Cardiac muscle cell (in vitro differentiated cells and primary cell): Measurements from ENCODE around the gene HDAC5. TPM values are rescaled to one million over a fixed set of nuclear protein-coding genes. Genes with fewer than 3 reads are reported as not detected.
"Not testable (repeated sequence)": the region's sequence is repeated elsewhere in the genome, so short reads cannot be mapped to it uniquely, and the experiment has no call there.

Source experiments
- DNase-seq, 2 donors: peaks; one replicate each; pipeline versions ENCODE4 v3.0.0 to v3.0.0-alpha.2; 2010 to 2017; ENCODE audit warnings: low read depth in 1 of 2, low spot score in 1 of 2
- H3K27ac ChIP-seq: fragments of 200-600 bp; sonication (generic); 2 replicates; pipeline ENCODE4 v1.5.1; 2016
- H3K27me3 ChIP-seq: fragments of 200-600 bp; sonication (generic); 2 replicates; pipeline ENCODE4 v1.6.0; 2016; ENCODE audit warnings: control low read depth
- H3K36me3 ChIP-seq: fragments of 200-600 bp; sonication (generic); 2 replicates; pipeline ENCODE4 v1.5.1; 2016; ENCODE audit warnings: control low read depth
- H3K4me1 ChIP-seq: fragments of 200-600 bp; sonication (generic); 2 replicates; pipeline ENCODE4 v1.8.1; 2017; ENCODE audit warnings: low read depth, mild to moderate bottlenecking, mixed run types
- H3K4me3 ChIP-seq: fragments of 200-600 bp; sonication (generic); 2 replicates; pipeline ENCODE4 v1.5.1; 2016; ENCODE audit warnings: mild to moderate bottlenecking
- H3K9me3 ChIP-seq: fragments of 200-600 bp; sonication (generic); 2 replicates; pipeline ENCODE4 v1.5.1; 2017; ENCODE audit warnings: low read depth, mild to moderate bottlenecking, control low read depth
- CTCF ChIP-seq: IDR thresholded peaks from 2 replicates; pipeline ENCODE4 v1.5.1; 2012; ENCODE audit warnings: low read depth, mild to moderate bottlenecking, low read length
- polyA plus RNA-seq: library from polyadenylated mRNA; unstranded; fragments of >200 nt; fragmentation: Nextera tagmentation; extraction: Ambion mirVana; gene quantifications from 2 replicates; pipeline ENCODE4 v1.2.1, GENCODE V29; 2016
- total RNA-seq: library from RNA; depleted of rRNA; stranded (reverse); fragments of >200 nt; gene quantifications from 2 replicates; pipeline ENCODE4 v1.2.3, GENCODE V29; 2016

The HDAC5 gene
- total and polyA plus RNA-seq, 2 experiments from 2014 or later, result 94.1 to 300 TPM

GRCh38 chr17:44134752-44135568, 11.5 kb upstream of the HDAC5 start:
- Histone ChIP-seq H3K27me3 (no peaks in the 10 kb centered on the region), H3K4me3 (no peak overlapping the region), H3K27ac (no peak overlapping the region), H3K9me3 (no peaks in the 10 kb centered on the region), H3K36me3 (no peaks in the 10 kb centered on the region), H3K4me1 (no peaks in the 10 kb centered on the region)
- DNase-seq, result no peak
- no peak for TF ChIP-seq CTCF

- Histone ChIP-seq H3K4me3 (no peak overlapping the region), H3K27ac (no peak overlapping the region), H3K27me3 (no peaks in the 10 kb centered on the region), H3K4me1 (no peaks in the 10 kb centered on the region), H3K36me3 (no peaks in the 10 kb centered on the region), H3K9me3 (no peaks in the 10 kb centered on the region)
- no peak for DNase-seq
- no peak for TF ChIP-seq CTCF
Measured at GRCh38 chr17:44133918-44134476, 10.6 kb upstream of the HDAC5 start.

GRCh38 chr17:44132275-44132821, 8.9 kb upstream of the HDAC5 start:
- DNase-seq, result no peak
- no peak overlapping the region for H3K27ac ChIP-seq
- no peaks in the 10 kb centered on the region for H3K36me3 ChIP-seq
- H3K9me3 ChIP-seq, result no peaks in the 10 kb centered on the region
- H3K4me1 ChIP-seq, result no peaks in the 10 kb centered on the region
- H3K27me3 ChIP-seq, result no peaks in the 10 kb centered on the region
- no peak for TF ChIP-seq CTCF
- H3K4me3 ChIP-seq, result no peak overlapping the region

GRCh38 chr17:44131372-44131771, 7.9 kb upstream of the HDAC5 start:
- H3K4me3 ChIP-seq, DNase-seq, H3K9me3 ChIP-seq, H3K27me3 ChIP-seq, H3K27ac ChIP-seq, H3K4me1 ChIP-seq, H3K36me3 ChIP-seq: not testable (repeated sequence)

- H3K9me3 ChIP-seq, result no peaks in the 10 kb centered on the region
- no peak overlapping the region for H3K27ac ChIP-seq
- no peak overlapping the region for H3K4me3 ChIP-seq
- no peaks in the 10 kb centered on the region for H3K36me3 ChIP-seq
- TF ChIP-seq CTCF, result no peak
- no peaks in the 10 kb centered on the region for H3K4me1 ChIP-seq
- no peak for DNase-seq
- no peaks in the 10 kb centered on the region for H3K27me3 ChIP-seq
Measured at GRCh38 chr17:44130693-44131349, 7.4 kb upstream of the HDAC5 start.
